ENCODE measurements around the gene COMT.

Gene COMT

GRCh38 chr22:20009018-20009491 is 67.5 kb downstream of the COMT start:
- TF ChIP-seq CTCF (IDR thresholded peaks at IDR 0.05; ENCODE audit: low read depth, low read length, missing control alignments) = no peak
- DNase-seq (ENCODE audit: low read depth) = no peak
- no peak overlapping the region for H3K4me3 ChIP-seq (ENCODE audit: low read depth, low read length)

- DNase-seq (ENCODE audit: low read depth) = no peak
- TF ChIP-seq CTCF (IDR thresholded peaks at IDR 0.05; ENCODE audit: low read depth, low read length, missing control alignments) = no peak
- no peak overlapping the region for H3K4me3 ChIP-seq (ENCODE audit: low read depth, low read length)
Observed at GRCh38 chr22:20009582-20010306, 68.2 kb downstream of the COMT start.

GRCh38 chr22:20010307-20011122 is 68.9 kb downstream of the COMT start:
- TF ChIP-seq CTCF (IDR thresholded peaks at IDR 0.05; ENCODE audit: low read depth, low read length, missing control alignments) = no peak
- no peak overlapping the region for H3K4me3 ChIP-seq (ENCODE audit: low read depth, low read length)
- DNase-seq (ENCODE audit: low read depth) = no peak

GRCh38 chr22:20011123-20011992 is 69.8 kb downstream of the COMT start:
- no peak overlapping the region for H3K4me3 ChIP-seq (ENCODE audit: low read depth, low read length)
- TF ChIP-seq CTCF (IDR thresholded peaks at IDR 0.05; ENCODE audit: low read depth, low read length, missing control alignments) = no peak
- no peak for DNase-seq (ENCODE audit: low read depth)

- no peak for TF ChIP-seq CTCF (IDR thresholded peaks at IDR 0.05; ENCODE audit: low read depth, low read length, missing control alignments)
- DNase-seq (ENCODE audit: low read depth) = no peak
- no peak overlapping the region for H3K4me3 ChIP-seq (ENCODE audit: low read depth, low read length)
Observed at GRCh38 chr22:20011993-20012740, 70.6 kb downstream of the COMT start.

GRCh38 chr22:20012741-20013331 is 71.3 kb downstream of the COMT start:
- TF ChIP-seq CTCF (IDR thresholded peaks at IDR 0.05; ENCODE audit: low read depth, low read length, missing control alignments) = no peak
- DNase-seq (ENCODE audit: low read depth) = no peak

More at GRCh38 chr22:20012741-20013331, 71.3 kb downstream of the COMT start:
- H3K4me3 ChIP-seq (ENCODE audit: low read depth, low read length) = no peak overlapping the region
